Renal pelvis (tissue), 4 donors: ENCODE measurements around the gene RAD51B. TPM values are rescaled to one million over a fixed set of nuclear protein-coding genes. Genes with fewer than 3 reads are reported as not detected.
A peak's percentile ranks its signal among the peaks of the same experiment; 100 is the strongest.
"Not testable (repeated sequence)": the region's sequence is repeated elsewhere in the genome, so short reads cannot be mapped to it uniquely, and the experiment has no call there.

Source experiments
- DNase-seq: peaks from one replicate; pipeline ENCODE4 v3.0.0-alpha.2; 2013
- polyA plus RNA-seq, 3 donors: library from polyadenylated mRNA; unstranded; fragments of 120-200 nt; gene quantifications; one replicate each; pipeline ENCODE4 v1.2.1, GENCODE V29; 2013; ENCODE audit not compliant: insufficient read length in 3 of 3

The RAD51B gene
- polyA plus RNA-seq, 3 donors: 9.8 to 11.0 (median 9.8) TPM

GRCh38 chr14:68065322-68065721 lies 245.7 kb downstream of the RAD51B start:
- DNase-seq: no peak

- no peak for DNase-seq
Measured at GRCh38 chr14:68074765-68075381, 255.3 kb downstream of the RAD51B start.

DNA sequence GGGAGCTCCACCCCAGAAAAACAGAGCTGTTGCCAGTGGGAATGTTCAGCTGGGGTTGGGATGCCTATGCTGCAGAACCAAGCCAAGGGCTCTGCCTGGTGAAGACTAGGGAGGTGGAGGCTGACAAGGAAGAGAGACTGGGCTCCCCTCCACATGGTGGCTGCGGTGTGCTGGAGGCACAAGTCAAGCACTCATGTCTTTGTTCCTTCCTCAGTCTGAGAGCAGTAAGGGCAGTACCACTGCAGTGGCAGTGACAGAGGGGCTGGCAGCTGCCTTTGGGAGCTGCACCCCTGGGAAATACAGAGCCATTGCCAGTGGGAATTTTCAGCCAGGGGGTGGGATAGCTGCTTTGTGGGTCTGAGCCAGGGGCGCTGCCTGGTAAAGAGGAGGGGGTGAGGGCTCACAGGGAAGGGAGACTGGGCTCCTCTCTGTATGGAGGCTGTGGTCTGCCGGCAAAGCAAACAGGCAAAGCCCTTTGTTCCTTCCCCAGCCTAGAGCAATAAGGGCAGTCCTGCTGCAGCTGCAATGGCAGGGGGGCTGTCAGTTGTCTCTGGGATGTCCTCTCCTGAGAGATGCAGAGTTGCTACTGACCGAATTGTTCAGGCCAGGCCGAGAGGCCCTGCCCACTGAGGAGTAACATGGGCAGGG lies 255.9 kb downstream of the RAD51B start:
- DNase-seq: no peak

- no peak for DNase-seq
Measured at GRCh38 chr14:68076451-68076850, 256.9 kb downstream of the RAD51B start.

GRCh38 chr14:68079941-68080697 lies 260.5 kb downstream of the RAD51B start:
- DNase-seq: no peak

DNA sequence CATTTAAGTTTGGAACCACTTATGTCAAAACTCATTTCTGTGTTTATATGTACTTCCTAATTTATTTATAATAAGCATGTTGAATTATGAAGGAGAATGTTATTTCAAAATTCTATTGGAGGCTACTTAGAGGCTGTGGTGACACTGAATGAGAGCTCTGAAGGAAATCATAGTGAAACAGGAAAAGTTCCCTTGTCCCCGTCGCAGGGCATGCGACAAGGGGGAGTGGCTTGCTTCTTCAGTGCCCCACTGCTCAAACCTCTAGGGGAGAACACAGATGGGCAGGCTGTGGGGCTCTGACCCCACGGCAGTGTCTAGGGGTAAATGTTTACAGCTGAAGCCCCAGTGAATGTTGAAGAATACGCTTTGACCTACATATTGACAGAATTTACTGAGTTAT lies 261.9 kb downstream of the RAD51B start:
- DNase-seq: no peak

DNA sequence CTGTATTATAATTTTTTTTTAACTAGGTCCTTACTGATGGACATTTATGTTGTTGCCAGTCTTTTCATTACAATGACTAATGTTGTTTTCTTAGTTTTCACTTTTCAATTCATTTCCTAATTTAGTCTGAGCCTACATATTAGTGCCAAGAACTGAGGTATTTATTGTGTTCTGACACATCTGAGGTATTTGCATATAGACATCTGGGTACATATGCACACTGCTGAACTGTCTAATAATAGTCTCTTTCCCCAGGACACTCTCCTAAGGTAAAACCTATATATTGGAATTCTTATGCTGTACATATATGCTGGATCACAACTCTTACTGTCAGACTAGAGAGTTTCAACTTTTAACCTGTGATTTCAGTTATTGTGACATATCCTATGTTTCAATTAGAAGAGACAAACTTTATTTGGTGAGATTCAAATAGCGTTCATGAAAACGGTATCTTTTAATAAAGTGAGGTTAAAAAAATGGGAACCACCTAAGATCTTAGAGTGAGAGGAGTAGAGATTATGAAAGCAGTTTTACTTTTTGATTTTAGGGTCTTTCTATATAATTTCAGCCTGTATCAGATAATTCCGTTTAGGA lies 263.2 kb downstream of the RAD51B start:
- DNase-seq: no peak

DNA sequence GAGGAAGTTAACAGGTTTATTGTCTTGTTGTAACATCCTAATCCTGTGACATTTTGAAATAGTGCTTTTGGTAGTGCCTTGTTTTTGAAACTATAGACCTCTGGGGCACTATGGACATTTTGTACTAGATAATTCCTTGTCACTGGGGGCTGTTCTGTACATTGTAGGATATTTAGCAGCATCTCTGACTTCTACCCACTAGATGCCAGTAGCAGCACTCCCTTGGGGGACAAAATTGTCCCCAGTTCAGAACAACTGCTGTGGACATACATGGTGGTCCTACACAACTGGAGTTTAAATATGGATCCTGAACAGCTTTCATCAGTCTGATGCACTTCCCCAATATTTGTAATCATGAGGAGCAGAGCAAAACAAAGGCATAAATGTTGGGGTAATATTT lies 264.7 kb downstream of the RAD51B start:
- peak; percentile 22 for DNase-seq

GRCh38 chr14:68085742-68086141 lies 266.2 kb downstream of the RAD51B start:
- DNase-seq: no peak

DNA sequence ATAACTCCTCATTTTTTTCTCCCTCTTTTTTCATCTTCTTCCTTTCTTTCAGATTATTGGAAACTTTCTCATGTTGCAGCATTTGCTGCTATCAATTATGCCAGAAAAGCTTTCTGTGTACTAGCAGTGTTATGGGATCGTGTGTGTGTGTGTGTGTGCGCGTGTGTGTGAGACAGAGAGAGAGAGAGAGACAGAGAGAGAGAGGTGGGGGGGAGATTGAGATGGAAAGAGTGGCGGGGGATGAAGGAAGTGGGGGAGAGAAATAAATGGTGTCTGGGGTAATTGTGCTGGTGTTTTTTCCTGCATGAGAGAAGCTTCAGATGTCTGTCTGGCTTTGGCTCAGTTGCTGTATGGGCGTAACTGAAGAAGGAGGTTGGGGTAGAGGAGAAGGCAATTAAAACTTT lies 268.9 kb downstream of the RAD51B start:
- peak; percentile 66 for DNase-seq

- peak; percentile 66 for DNase-seq
Measured at GRCh38 chr14:68089146-68089731, 269.7 kb downstream of the RAD51B start.

DNA sequence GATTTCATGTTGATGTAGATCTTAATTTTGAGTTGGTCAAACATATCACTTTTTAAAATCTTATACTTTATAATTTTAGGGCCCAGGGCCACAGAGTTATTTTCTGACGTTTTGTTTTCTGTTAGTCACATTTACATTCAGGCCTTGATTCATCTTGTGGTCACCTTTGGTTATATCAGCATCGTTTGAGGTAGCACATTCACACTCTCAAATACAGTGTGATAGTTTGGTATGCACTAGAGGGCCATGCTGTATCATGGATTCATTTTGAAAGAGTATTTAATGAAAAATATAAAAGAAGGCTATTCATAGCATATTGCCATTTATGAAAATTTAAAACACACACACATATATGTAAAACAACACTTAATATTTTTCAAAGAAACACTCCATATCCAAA lies 274.6 kb downstream of the RAD51B start:
- no peak for DNase-seq

DNA sequence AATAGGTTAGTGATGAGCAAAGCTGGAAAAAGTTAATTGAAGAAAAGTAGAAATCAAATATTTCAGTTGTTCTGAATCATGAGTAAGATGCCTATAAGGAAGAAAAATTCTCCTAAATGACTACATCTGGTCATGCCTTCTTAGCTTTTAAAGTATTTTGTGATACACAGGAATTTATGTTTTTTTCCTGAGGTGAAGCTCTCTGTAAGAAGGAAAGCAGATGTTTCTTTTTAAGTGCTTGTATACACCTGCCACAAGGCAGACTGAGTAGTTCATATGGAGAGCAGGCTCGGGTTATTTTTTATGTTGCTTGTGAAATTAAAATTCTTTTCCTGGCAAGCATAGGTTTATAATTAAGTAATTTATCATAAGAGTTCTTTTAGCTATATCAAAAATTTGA lies 275.2 kb downstream of the RAD51B start:
- no peak for DNase-seq

- no peak for DNase-seq
Measured at GRCh38 chr14:68097727-68098126, 278.1 kb downstream of the RAD51B start.

DNA sequence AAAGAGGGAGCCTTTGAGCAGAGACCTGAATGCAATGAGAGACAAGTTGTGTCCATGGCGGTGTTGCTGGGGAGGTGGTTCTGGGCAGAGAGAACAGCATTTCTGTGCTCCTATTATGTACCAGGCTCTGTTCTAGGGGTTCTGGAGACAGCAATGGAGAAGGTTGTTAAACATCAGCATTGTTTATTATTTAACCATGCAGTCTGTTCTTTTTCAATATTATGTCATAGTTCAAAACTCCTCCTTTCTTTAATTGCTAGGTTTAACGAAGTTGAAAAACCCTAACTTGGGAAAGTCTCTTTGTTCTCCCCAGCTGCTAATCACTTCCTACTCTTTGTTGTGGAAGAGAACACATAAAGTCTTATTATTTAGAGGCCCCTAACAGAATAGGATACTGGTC lies 279.3 kb downstream of the RAD51B start:
- DNase-seq: no peak

DNA sequence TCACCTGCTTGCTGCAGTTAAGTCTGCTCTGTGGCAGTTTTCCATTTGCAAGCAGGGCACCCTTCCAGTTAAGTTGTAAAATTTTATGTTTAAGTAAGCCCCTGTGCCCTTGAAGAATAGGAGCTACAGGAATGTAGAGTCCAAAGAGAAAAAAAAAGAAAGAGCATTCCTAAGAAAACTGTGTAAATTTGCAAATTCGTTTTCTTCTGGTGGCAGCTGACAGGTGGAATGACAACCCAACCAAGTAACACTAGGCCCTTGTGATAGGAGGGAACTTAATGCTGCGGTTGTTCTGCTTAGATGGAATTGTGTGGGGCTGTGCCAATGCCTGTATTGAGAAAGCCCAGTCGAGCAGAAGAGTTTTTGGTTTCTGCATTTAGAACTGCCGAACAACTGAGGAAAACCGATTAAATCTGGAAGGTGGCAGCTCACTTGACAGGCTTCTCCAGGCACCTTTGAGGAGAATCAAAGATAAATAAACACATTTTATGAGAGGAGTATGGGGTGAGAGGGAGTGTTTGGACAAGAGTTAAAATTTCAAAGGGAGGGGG lies 280.0 kb downstream of the RAD51B start:
- DNase-seq: peak; percentile 63

- not testable (repeated sequence) for DNase-seq
Measured at GRCh38 chr14:68101715-68102301, 282.2 kb downstream of the RAD51B start.

DNA sequence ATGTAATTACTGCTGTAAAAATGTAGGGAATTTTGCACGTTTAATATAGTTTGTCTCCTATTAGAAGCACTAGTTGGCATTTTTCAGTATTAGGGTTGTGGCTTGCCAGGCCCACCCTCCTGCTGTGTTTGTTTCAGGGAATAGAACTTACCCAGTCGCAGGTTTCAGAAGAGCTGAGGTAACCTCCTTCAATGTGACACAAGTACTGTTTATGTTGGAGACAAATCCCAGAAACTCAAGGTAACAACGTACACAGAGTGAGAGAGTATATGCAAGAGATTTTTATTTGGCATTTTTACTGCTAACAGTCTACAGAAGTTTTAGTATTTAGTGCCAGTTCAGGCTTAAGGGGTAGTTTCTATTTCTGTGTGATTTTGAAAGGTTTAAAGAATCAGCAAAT lies 284.3 kb downstream of the RAD51B start:
- DNase-seq: no peak

DNA sequence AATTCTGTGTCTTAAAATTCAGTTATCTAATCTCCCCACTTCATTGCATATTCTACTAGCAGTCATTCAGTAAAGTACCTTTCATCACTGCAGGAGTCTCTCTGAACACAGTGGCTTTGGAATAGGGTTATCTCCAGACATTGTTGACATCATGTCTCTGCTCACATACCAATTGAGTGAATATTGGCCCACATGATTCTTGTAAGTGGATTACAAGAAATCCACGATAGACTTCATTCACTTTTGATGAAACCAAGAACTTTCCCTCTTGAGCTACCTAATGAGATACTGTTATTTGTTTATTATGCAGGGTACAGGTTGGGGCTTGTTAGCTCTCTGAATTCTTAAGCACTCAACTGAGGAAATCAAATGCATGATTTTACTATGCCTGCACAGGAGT lies 284.9 kb downstream of the RAD51B start:
- no peak for DNase-seq

DNA sequence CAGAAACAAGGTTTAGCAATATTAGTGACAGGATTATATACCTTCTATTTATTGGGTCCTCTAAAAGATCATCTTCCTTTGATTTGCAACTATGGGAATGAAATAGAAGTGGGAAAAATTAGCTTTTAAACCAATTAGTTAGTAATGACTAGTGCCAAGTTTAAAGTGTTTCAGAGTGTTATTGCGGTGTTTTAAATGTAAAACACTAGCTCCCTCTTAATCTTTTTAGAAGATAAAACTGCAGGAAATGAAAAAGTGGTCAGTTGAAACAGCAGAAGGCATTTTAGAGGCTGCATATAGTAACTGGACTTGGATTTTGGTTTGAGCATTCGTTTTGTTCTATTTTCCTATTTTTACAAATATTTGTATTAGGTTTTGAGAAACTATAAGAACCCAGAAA lies 286.2 kb downstream of the RAD51B start:
- DNase-seq: no peak

DNA sequence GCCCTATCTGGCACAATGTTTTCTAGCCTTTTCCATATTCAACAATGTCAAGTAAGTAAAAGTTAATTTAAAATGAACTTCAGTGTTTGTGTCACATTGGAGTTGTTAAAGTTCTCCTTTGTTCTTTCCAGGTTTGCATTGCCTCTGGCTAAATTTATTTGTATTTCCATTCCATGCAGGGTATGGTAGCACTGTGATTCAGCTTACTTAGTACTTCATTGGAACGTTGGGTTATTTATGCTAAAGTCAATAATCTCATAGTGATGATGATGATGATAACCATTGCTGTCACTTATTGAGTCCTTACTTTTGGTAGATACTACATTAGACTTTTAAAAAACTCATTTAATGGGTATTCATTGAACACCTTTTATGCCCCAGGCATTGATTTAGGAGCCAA lies 286.9 kb downstream of the RAD51B start:
- no peak for DNase-seq

DNA sequence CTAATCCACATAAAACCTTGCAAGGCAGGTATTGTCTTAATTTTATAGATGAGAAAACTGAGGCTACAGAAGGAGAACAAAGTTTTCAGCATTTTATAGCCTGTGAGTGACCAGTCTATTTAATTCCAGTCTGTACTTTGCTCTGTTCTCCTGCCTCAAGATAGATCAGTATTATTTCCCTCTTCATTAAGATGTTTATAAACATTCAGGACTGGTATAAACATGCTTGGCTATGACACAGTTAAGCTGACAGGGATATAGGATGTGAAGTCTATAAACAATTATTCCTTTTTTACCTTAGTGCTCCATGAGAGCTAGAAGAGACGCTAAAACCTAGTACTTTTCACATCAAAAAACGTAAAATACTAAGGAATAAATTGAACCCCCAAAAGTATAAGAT lies 287.3 kb downstream of the RAD51B start:
- DNase-seq: no peak
